KMS-11 (cell line): ENCODE data around the gene C10orf105.

ENCODE experiments used
- H2AFZ ChIP-seq: fragments of 200-600 bp; sonication (generic); 2 replicates; pipeline ENCODE4 v1.6.1; 2016; ENCODE audit warnings: antibody characterized with exemption, mixed run types, low read depth
- H3K27ac ChIP-seq: fragments of 200-600 bp; sonication (generic); 2 replicates; pipeline ENCODE4 v1.6.1; 2016; ENCODE audit warnings: mild to moderate bottlenecking, mixed run types
- H3K27me3 ChIP-seq: fragments of 200-600 bp; sonication (generic); 2 replicates; pipeline ENCODE4 v1.6.1; 2017; ENCODE audit warnings: mild to moderate bottlenecking, low read depth, mixed run types, moderate library complexity; ENCODE audit not compliant: insufficient read depth
- H3K36me3 ChIP-seq: fragments of 200-600 bp; sonication (generic); 2 replicates; pipeline ENCODE4 v1.6.1; 2017; ENCODE audit warnings: mild to moderate bottlenecking, mixed run types; ENCODE audit not compliant: insufficient read depth
- H3K4me1 ChIP-seq: fragments of 200-600 bp; sonication (generic); 2 replicates; pipeline ENCODE4 v1.6.1; 2016; ENCODE audit warnings: mild to moderate bottlenecking, low read depth, mixed run types; ENCODE audit not compliant: poor library complexity, severe bottlenecking
- H3K4me2 ChIP-seq: fragments of 200-600 bp; sonication (generic); 2 replicates; pipeline ENCODE4 v1.7.0; 2016; ENCODE audit warnings: mild to moderate bottlenecking, mixed run types
- H3K4me3 ChIP-seq: fragments of 200-600 bp; sonication (generic); IDR thresholded peaks from 2 replicates; pipeline ENCODE4 v1.6.1; 2017; ENCODE audit warnings: low read depth, low read length, mixed read lengths; ENCODE audit not compliant: insufficient read depth
- H3K79me2 ChIP-seq: fragments of 200-600 bp; sonication (generic); 2 replicates; pipeline ENCODE4 v1.6.1; 2016; ENCODE audit warnings: low read depth, mixed run types; ENCODE audit not compliant: insufficient read depth
- H3K9ac ChIP-seq: fragments of 200-600 bp; sonication (generic); 2 replicates; pipeline ENCODE4 v1.6.1; 2016; ENCODE audit warnings: mild to moderate bottlenecking, mixed run types
- H4K20me1 ChIP-seq: fragments of 200-600 bp; sonication (generic); 2 replicates; pipeline ENCODE4 v1.6.1; 2016; ENCODE audit warnings: mild to moderate bottlenecking, mixed run types; ENCODE audit not compliant: insufficient read depth
- TF ChIP-seq, protein P1 (sequence below): fragments of 200-600 bp; sonication (generic); conservative IDR thresholded peaks from 2 replicates; pipeline ENCODE4 v1.6.1; 2017; ENCODE audit warnings: low read depth, mild to moderate bottlenecking, antibody characterized with exemption, low read length, moderate library complexity, mixed read lengths

The C10orf105 gene

DNA sequence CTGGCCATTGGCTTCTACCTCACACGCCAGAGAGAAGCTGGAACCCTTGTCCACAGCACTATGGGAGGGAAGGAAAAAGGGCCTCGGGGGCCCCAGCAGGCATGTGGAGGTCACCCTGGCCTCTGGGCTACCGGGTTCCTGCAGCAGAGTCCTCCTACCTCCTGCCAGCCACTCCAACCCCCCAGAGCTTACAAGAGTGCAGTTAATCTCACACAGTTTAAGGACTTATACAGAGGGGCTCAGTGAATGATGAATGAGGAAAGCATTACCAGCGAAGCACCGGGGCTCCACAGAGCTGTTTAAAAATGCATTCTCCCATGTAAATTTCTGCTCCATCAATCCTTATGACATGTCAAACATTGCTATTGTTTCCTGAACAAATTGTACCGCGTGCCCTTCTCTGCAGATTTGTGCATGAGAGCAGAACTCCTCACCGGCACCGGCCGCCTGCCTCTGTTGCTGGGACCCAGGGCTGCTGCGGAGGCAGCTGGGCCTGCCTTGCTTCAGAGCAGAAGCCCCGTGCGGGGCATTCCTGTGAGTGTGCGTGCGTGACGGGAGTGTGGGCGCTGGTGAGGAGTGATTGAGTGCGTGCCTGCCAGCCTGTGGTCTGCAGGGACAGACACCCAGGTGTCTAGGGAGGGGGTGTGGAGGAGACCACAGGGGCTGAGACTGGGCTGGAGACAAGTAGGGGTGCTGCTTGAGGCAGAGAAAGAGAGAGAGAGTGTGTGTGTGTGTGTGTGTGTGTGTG is 52.8 kb downstream of the C10orf105 start:
- Histone ChIP-seq H2AFZ (no peak overlapping the region), H3K36me3 (no peaks in the 10 kb centered on the region), H3K27ac (no peak overlapping the region), H3K4me1 (no peaks in the 10 kb centered on the region), H3K27me3 (peaks cover 61% of the 10 kb centered on the region), H3K4me3 (no peak overlapping the region), H3K4me2 (no peak overlapping the region), H3K79me2 (no peaks in the 10 kb centered on the region), H4K20me1 (no peaks in the 10 kb centered on the region), H3K9ac (no peak overlapping the region)
- TF ChIP-seq, protein P1, sequence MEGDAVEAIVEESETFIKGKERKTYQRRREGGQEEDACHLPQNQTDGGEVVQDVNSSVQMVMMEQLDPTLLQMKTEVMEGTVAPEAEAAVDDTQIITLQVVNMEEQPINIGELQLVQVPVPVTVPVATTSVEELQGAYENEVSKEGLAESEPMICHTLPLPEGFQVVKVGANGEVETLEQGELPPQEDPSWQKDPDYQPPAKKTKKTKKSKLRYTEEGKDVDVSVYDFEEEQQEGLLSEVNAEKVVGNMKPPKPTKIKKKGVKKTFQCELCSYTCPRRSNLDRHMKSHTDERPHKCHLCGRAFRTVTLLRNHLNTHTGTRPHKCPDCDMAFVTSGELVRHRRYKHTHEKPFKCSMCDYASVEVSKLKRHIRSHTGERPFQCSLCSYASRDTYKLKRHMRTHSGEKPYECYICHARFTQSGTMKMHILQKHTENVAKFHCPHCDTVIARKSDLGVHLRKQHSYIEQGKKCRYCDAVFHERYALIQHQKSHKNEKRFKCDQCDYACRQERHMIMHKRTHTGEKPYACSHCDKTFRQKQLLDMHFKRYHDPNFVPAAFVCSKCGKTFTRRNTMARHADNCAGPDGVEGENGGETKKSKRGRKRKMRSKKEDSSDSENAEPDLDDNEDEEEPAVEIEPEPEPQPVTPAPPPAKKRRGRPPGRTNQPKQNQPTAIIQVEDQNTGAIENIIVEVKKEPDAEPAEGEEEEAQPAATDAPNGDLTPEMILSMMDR: no peak

DNA sequence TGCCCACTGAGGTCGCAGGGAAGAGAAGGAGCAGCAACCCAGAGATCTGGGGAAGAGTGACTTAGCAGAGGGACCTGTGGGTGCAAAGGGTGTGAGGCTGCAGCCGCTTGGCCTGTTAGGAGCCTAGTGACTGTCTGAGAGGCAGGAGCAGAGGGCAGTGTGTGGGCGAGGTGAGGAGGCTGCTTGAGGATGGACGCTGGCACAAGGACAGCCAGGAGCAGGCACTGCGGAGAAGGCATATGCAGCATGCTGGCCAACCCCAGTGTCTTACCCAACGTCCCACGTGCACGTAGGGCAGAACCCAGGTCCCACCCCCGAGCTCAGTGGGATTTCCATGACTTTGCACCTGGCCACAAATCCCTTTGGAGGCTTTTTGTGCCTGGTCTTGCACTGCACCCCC is 54.1 kb downstream of the C10orf105 start:
- Histone ChIP-seq H3K27me3 (peaks cover 63% of the 10 kb centered on the region), H3K79me2 (no peaks in the 10 kb centered on the region), H3K27ac (no peak overlapping the region), H2AFZ (no peak overlapping the region), H4K20me1 (no peaks in the 10 kb centered on the region), H3K4me2 (no peak overlapping the region), H3K4me3 (no peak overlapping the region), H3K36me3 (no peaks in the 10 kb centered on the region), H3K4me1 (no peaks in the 10 kb centered on the region), H3K9ac (no peak overlapping the region)
- TF ChIP-seq, protein P1: no peak

DNA sequence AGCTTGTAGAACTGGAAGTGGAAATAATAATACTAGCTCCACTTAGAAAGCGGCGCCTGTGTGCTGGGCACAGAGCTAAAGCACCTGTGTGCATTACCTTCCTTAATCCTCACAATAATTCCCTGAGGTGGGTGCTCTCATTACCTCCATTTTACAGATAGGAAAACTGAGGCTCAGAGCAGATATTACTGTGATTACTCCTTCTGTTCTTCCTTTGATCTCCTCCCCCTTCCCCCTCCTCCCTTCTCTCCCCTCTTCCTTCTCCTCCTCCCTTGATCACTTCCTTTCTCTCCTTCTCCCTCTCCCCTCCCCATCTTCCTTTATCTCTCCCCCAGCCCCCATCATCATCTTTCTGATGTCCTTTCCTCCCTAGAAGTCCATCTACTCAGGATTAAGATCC is 55.0 kb downstream of the C10orf105 start:
- Histone ChIP-seq H3K36me3 (no peaks in the 10 kb centered on the region), H3K79me2 (no peaks in the 10 kb centered on the region), H3K27me3 (peaks cover 67% of the 10 kb centered on the region), H3K27ac (no peak overlapping the region), H3K9ac (no peak overlapping the region), H3K4me1 (no peaks in the 10 kb centered on the region), H3K4me3 (no peak overlapping the region), H4K20me1 (no peaks in the 10 kb centered on the region), H2AFZ (no peak overlapping the region), H3K4me2 (no peak overlapping the region)
- TF ChIP-seq, protein P1: no peak

DNA sequence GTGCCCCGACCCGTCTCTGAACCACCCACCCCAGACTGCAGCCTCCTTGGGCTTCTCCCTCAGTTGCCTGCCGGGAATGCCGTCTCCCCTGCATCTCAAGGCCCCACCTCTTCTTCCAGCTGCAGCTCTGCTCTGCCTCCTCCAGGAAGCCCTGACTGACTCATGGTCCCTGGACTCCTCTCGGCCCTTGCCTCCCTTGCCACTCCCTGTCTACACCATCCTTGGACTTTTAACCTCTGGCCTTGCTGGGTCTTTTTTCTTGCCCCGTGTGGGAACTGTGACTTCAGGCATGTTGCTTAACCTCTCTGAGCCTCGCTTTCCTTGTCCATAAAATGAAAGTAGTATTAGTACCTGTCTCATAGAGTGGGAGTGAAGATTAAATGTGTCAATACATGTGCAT is 56.3 kb downstream of the C10orf105 start:
- Histone ChIP-seq H3K4me2 (no peak overlapping the region), H3K4me1 (no peaks in the 10 kb centered on the region), H3K36me3 (no peaks in the 10 kb centered on the region), H3K27me3 (peaks cover 66% of the 10 kb centered on the region), H2AFZ (no peak overlapping the region), H3K27ac (no peak overlapping the region), H3K79me2 (no peaks in the 10 kb centered on the region), H3K9ac (no peak overlapping the region), H4K20me1 (no peaks in the 10 kb centered on the region), H3K4me3 (no peak overlapping the region)
- TF ChIP-seq, protein P1: no peak
